HEK293T (cell line): ENCODE measurements around the gene CADM1.

ENCODE experiments used
- ARNT ChIP-seq: fragments of 450-650 bp; IDR thresholded peaks from 2 replicates; pipeline ENCODE4 v1.6.1; 2017; ENCODE audit warnings: mild to moderate bottlenecking
- BHLHE40 ChIP-seq: fragments of 450-650 bp; IDR thresholded peaks from 2 replicates; pipeline ENCODE4 v1.6.1; 2016; ENCODE audit warnings: mild to moderate bottlenecking, moderate library complexity, borderline replicate concordance
- TARDBP ChIP-seq: fragments of 450-650 bp; IDR thresholded peaks from 2 replicates; pipeline ENCODE4 v1.6.1; 2016

DNA sequence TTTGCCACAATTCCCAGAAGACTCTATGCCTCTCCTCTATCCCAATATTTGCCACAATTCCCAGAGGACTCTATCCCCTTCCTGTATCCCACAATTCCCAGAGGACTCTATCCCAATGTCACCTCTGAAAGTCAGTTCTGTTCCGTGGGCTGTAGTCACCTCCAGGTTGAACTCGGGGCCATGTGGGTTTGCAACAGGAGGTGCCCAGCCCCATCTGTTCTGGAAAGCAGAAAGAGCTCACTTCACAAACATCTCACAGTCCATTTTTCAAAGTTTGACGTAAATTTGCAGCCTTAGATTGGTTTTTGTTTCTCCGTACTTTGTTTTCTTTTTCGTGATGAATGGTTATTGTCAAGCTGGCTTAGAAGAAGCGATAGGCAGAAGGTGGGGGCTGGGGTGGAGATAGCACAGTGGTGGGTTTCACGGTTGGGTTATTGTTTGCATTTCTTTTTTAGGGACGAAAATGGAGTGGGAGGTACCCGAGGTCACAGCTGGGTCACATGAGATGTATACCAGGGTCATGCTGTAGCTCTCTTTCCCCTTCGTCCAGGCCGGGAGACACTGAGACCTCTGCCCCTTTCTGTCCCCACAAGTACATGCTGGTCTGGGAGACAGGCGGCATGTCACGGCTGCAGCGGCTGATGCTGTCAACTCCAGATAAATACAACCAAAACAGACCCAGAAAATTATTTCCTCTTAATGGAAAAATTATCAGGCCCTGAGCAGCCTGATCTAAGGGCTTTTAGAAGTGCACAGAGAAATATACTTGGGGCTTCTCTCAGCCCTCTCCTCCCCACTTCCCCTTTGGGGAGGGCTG lies 374.5 kb downstream of the CADM1 start:
- TF ChIP-seq BHLHE40 (no peak), ARNT (no peak), TARDBP (no peak)
